HEK293 (cell line): ENCODE data around the gene NDUFB6.

Experiments
- KLF9 ChIP-seq: fragments of 450-650 bp; formaldehyde crosslinking; IDR thresholded peaks from 2 replicates; pipeline ENCODE4 v1.5.1; 2016; ENCODE audit warnings: missing biosample characterization, missing genetic modification characterization, low read depth
- SCRT2 ChIP-seq: fragments of 450-650 bp; formaldehyde crosslinking; IDR thresholded peaks from 2 replicates; pipeline ENCODE4 v1.5.1; 2016; ENCODE audit warnings: missing biosample characterization, missing genetic modification characterization
- SP2 ChIP-seq: fragments of 450-650 bp; formaldehyde crosslinking; IDR thresholded peaks from 2 replicates; pipeline ENCODE4 v1.5.1; 2016; ENCODE audit warnings: missing biosample characterization, missing genetic modification characterization
- SP3 ChIP-seq: fragments of 450-650 bp; formaldehyde crosslinking; IDR thresholded peaks from 2 replicates; pipeline ENCODE4 v1.5.1; 2016; ENCODE audit warnings: missing biosample characterization, missing genetic modification characterization
- ZBTB17 ChIP-seq: fragments of 450-650 bp; formaldehyde crosslinking; IDR thresholded peaks from 2 replicates; pipeline ENCODE4 v1.5.1; 2016; ENCODE audit warnings: missing biosample characterization, missing genetic modification characterization
- ZEB2 ChIP-seq: fragments of 450-650 bp; formaldehyde crosslinking; IDR thresholded peaks from 2 replicates; pipeline ENCODE4 v1.5.1; 2016; ENCODE audit warnings: missing biosample characterization, missing genetic modification characterization
- ZFHX2 ChIP-seq: fragments of 450-650 bp; formaldehyde crosslinking; conservative IDR thresholded peaks from 2 replicates; pipeline ENCODE4 v1.5.1; 2016; ENCODE audit warnings: missing biosample characterization, missing genetic modification characterization
- ZFP69B ChIP-seq: fragments of 450-650 bp; formaldehyde crosslinking; IDR thresholded peaks from 2 replicates; pipeline ENCODE4 v1.5.1; 2016; ENCODE audit warnings: missing biosample characterization, missing genetic modification characterization
- ZNF146 ChIP-seq: fragments of 450-650 bp; formaldehyde crosslinking; IDR thresholded peaks from 2 replicates; pipeline ENCODE4 v1.5.1; 2016; ENCODE audit warnings: missing biosample characterization, missing genetic modification characterization
- ZNF19 ChIP-seq: fragments of 450-650 bp; formaldehyde crosslinking; IDR thresholded peaks from 2 replicates; pipeline ENCODE4; 2016; ENCODE audit warnings: missing biosample characterization, missing genetic modification characterization, low read depth
- ZNF2 ChIP-seq: fragments of 450-650 bp; formaldehyde crosslinking; IDR thresholded peaks from 2 replicates; pipeline ENCODE4 v1.5.1; 2016; ENCODE audit warnings: missing biosample characterization, missing genetic modification characterization
- ZNF335 ChIP-seq: fragments of 450-650 bp; formaldehyde crosslinking; conservative IDR thresholded peaks from 2 replicates; pipeline ENCODE4 v1.5.1; 2016; ENCODE audit warnings: missing biosample characterization, missing genetic modification characterization
- ZNF561 ChIP-seq: fragments of 450-650 bp; IDR thresholded peaks from 2 replicates; pipeline ENCODE4 v1.5.1; 2018; ENCODE audit warnings: missing biosample characterization, missing genetic modification characterization, borderline replicate concordance
- ZNF600 ChIP-seq: fragments of 450-650 bp; formaldehyde crosslinking; IDR thresholded peaks from 2 replicates; pipeline ENCODE4 v1.5.1; 2016; ENCODE audit warnings: missing biosample characterization, missing genetic modification characterization
- ZNF629 ChIP-seq: fragments of 450-650 bp; formaldehyde crosslinking; IDR thresholded peaks from 2 replicates; pipeline ENCODE4 v1.5.1; 2017; ENCODE audit warnings: missing biosample characterization, missing genetic modification characterization
- ZNF654 ChIP-seq: fragments of 450-650 bp; formaldehyde crosslinking; IDR thresholded peaks from 2 replicates; pipeline ENCODE4 v1.5.1; 2016; ENCODE audit warnings: low read depth, missing biosample characterization, missing genetic modification characterization
- ZNF776 ChIP-seq: fragments of 450-650 bp; formaldehyde crosslinking; IDR thresholded peaks from 2 replicates; pipeline ENCODE4 v1.5.0; 2017; ENCODE audit warnings: missing biosample characterization, missing genetic modification characterization, borderline replicate concordance
- ZNF792 ChIP-seq: fragments of 450-650 bp; formaldehyde crosslinking; IDR thresholded peaks from 2 replicates; pipeline ENCODE4 v1.5.1; 2016; ENCODE audit warnings: missing biosample characterization, missing genetic modification characterization
- ZXDB ChIP-seq: fragments of 450-650 bp; formaldehyde crosslinking; IDR thresholded peaks from 2 replicates; pipeline ENCODE4 v1.5.1; 2016; ENCODE audit warnings: missing biosample characterization, missing genetic modification characterization
- TF ChIP-seq, protein P1 (sequence below): fragments of 450-650 bp; formaldehyde crosslinking; IDR thresholded peaks from 2 replicates; pipeline ENCODE4 v1.5.1; 2016; ENCODE audit warnings: missing biosample characterization, missing genetic modification characterization
- TF ChIP-seq, protein P2 (sequence below): fragments of 450-650 bp; formaldehyde crosslinking; IDR thresholded peaks from 2 replicates; pipeline ENCODE4 v1.5.1; 2016; ENCODE audit warnings: missing biosample characterization, missing genetic modification characterization
- TF ChIP-seq, protein P3 (sequence below): fragments of 450-650 bp; formaldehyde crosslinking; IDR thresholded peaks from 2 replicates; pipeline ENCODE4 v1.5.1; 2016; ENCODE audit warnings: missing biosample characterization, missing genetic modification characterization
- TF ChIP-seq, protein P4 (sequence below): fragments of 450-650 bp; formaldehyde crosslinking; IDR thresholded peaks from 2 replicates; pipeline ENCODE4 v1.5.1; 2016; ENCODE audit warnings: missing biosample characterization, missing genetic modification characterization
- TF ChIP-seq, protein P5 (sequence below): fragments of 450-650 bp; formaldehyde crosslinking; IDR thresholded peaks from 2 replicates; pipeline ENCODE4 v1.5.1; 2016; ENCODE audit warnings: missing biosample characterization, missing genetic modification characterization
- TF ChIP-seq, protein P6 (sequence below): fragments of 450-650 bp; formaldehyde crosslinking; IDR thresholded peaks from 2 replicates; pipeline ENCODE4 v1.5.1; 2016; ENCODE audit warnings: missing biosample characterization, missing genetic modification characterization

NDUFB6 gene

DNA sequence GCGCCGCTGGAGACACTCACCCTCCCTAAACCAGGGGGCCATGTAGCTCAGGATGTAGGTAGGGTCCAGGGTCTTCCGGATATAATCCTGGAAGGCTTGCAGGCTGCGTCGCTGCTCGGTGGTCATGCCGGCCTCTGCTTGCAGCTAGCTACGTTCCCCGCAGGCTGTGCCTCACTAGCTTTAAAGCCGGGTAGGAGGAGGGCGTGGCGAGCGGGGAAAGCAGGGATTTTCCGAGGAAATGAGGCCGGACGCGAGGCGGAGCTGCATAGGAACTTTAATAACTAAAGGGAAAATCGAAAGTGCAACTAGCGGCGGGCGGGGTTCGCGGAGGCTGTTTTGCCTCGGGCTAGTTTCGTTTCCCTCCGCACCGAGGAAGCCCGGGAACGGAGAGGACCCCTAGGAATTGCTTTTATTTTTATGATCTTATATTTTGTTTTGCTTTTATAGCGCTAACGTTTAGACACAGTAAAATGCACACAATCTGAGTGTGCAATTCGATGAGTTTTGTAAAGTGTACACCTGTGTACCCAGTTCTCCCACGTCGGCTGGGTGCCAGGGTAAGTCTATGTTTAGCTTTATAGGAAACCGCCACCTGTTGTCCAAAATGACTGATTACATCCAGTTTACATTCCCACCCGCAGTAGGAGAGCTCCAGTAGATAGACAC is 46.8 kb downstream of the NDUFB6 start, which contains the start of gene RIGI (continued):
- TF ChIP-seq, protein P1, sequence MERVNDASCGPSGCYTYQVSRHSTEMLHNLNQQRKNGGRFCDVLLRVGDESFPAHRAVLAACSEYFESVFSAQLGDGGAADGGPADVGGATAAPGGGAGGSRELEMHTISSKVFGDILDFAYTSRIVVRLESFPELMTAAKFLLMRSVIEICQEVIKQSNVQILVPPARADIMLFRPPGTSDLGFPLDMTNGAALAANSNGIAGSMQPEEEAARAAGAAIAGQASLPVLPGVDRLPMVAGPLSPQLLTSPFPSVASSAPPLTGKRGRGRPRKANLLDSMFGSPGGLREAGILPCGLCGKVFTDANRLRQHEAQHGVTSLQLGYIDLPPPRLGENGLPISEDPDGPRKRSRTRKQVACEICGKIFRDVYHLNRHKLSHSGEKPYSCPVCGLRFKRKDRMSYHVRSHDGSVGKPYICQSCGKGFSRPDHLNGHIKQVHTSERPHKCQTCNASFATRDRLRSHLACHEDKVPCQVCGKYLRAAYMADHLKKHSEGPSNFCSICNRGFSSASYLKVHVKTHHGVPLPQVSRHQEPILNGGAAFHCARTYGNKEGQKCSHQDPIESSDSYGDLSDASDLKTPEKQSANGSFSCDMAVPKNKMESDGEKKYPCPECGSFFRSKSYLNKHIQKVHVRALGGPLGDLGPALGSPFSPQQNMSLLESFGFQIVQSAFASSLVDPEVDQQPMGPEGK (tag by site-specific recombination): peak; percentile 41; the same call in 1 of the 2 replicates
- TF ChIP-seq SCRT2 (tag by site-specific recombination): peak; percentile 97
- TF ChIP-seq ZNF335 (tag by site-specific recombination): peak; percentile 90
- TF ChIP-seq ZNF654: peak; percentile 59
- peak; percentile 24; the same call in 1 of the 2 replicates for TF ChIP-seq ZFHX2 (tag by site-specific recombination)
- TF ChIP-seq SP3 (tag by site-specific recombination): peak; percentile 46; the same call in 1 of the 2 replicates
- no peak for TF ChIP-seq ZNF146 (tag by site-specific recombination)
- TF ChIP-seq KLF9: peak; percentile 76
- no peak for TF ChIP-seq ZNF792 (tag by site-specific recombination)
- TF ChIP-seq ZEB2 (tag by site-specific recombination): peak; percentile 78
- no peak for TF ChIP-seq ZNF776 (tag by site-specific recombination)
- TF ChIP-seq, protein P2, sequence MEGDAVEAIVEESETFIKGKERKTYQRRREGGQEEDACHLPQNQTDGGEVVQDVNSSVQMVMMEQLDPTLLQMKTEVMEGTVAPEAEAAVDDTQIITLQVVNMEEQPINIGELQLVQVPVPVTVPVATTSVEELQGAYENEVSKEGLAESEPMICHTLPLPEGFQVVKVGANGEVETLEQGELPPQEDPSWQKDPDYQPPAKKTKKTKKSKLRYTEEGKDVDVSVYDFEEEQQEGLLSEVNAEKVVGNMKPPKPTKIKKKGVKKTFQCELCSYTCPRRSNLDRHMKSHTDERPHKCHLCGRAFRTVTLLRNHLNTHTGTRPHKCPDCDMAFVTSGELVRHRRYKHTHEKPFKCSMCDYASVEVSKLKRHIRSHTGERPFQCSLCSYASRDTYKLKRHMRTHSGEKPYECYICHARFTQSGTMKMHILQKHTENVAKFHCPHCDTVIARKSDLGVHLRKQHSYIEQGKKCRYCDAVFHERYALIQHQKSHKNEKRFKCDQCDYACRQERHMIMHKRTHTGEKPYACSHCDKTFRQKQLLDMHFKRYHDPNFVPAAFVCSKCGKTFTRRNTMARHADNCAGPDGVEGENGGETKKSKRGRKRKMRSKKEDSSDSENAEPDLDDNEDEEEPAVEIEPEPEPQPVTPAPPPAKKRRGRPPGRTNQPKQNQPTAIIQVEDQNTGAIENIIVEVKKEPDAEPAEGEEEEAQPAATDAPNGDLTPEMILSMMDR (tag by site-specific recombination): peak; percentile 10; the same call in 1 of the 2 replicates
- no peak for TF ChIP-seq ZNF19 (tag by site-specific recombination)
- TF ChIP-seq, protein P3, sequence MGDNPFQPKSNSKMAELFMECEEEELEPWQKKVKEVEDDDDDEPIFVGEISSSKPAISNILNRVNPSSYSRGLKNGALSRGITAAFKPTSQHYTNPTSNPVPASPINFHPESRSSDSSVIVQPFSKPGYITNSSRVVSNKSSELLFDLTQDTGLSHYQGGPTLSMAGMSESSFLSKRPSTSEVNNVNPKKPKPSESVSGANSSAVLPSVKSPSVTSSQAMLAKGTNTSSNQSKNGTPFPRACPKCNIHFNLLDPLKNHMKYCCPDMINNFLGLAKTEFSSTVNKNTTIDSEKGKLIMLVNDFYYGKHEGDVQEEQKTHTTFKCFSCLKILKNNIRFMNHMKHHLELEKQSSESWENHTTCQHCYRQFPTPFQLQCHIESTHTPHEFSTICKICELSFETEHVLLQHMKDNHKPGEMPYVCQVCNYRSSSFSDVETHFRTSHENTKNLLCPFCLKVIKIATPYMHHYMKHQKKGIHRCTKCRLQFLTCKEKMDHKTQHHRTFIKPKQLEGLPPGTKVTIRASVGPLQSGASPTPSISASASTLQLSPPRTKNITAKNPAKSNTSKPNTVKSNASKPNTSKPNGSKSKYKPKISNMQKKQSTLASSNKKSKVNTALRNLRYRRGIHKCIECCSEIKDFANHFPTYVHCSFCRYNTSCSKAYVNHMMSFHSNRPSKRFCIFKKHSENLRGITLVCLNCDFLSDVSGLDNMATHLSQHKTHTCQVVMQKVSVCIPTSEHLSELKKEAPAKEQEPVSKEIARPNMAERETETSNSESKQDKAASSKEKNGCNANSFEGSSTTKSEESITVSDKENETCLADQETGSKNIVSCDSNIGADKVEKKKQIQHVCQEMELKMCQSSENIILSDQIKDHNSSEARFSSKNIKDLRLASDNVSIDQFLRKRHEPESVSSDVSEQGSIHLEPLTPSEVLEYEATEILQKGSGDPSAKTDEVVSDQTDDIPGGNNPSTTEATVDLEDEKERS (tag by site-specific recombination): no peak
- peak; percentile 46 for TF ChIP-seq SP2 (tag by site-specific recombination)
- peak; percentile 63 for TF ChIP-seq ZNF2
- TF ChIP-seq ZNF629 (tag by site-specific recombination): peak; percentile 41
- TF ChIP-seq ZBTB17: peak; percentile 66
- TF ChIP-seq, protein P4, sequence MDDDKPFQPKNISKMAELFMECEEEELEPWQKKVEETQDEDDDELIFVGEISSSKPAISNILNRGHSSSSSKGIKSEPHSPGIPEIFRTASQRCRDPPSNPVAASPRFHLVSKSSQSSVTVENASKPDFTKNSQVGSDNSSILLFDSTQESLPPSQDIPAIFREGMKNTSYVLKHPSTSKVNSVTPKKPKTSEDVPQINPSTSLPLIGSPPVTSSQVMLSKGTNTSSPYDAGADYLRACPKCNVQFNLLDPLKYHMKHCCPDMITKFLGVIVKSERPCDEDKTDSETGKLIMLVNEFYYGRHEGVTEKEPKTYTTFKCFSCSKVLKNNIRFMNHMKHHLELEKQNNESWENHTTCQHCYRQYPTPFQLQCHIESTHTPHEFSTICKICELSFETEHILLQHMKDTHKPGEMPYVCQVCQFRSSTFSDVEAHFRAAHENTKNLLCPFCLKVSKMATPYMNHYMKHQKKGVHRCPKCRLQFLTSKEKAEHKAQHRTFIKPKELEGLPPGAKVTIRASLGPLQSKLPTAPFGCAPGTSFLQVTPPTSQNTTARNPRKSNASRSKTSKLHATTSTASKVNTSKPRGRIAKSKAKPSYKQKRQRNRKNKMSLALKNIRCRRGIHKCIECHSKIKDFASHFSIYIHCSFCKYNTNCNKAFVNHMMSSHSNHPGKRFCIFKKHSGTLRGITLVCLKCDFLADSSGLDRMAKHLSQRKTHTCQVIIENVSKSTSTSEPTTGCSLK: no peak
- peak; percentile 42; the same call in 1 of the 2 replicates for TF ChIP-seq ZNF561 (tag by site-specific recombination)
- TF ChIP-seq ZFP69B (tag by site-specific recombination): no peak
- peak; percentile 45; the same call in 1 of the 2 replicates for TF ChIP-seq ZXDB (tag by site-specific recombination)
- 0 out of 2 replicates have a peak, but pooled peaks have one; percentile 24 for TF ChIP-seq ZNF600 (tag by site-specific recombination)
- TF ChIP-seq, protein P5, sequence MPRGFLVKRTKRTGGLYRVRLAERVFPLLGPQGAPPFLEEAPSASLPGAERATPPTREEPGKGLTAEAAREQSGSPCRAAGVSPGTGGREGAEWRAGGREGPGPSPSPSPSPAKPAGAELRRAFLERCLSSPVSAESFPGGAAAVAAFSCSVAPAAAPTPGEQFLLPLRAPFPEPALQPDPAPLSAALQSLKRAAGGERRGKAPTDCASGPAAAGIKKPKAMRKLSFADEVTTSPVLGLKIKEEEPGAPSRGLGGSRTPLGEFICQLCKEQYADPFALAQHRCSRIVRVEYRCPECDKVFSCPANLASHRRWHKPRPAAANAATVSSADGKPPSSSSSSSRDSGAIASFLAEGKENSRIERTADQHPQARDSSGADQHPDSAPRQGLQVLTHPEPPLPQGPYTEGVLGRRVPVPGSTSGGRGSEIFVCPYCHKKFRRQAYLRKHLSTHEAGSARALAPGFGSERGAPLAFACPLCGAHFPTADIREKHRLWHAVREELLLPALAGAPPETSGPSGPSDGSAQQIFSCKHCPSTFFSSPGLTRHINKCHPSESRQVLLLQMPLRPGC (tag by site-specific recombination): peak; percentile 51; the same call in 1 of the 2 replicates
- TF ChIP-seq, protein P6, sequence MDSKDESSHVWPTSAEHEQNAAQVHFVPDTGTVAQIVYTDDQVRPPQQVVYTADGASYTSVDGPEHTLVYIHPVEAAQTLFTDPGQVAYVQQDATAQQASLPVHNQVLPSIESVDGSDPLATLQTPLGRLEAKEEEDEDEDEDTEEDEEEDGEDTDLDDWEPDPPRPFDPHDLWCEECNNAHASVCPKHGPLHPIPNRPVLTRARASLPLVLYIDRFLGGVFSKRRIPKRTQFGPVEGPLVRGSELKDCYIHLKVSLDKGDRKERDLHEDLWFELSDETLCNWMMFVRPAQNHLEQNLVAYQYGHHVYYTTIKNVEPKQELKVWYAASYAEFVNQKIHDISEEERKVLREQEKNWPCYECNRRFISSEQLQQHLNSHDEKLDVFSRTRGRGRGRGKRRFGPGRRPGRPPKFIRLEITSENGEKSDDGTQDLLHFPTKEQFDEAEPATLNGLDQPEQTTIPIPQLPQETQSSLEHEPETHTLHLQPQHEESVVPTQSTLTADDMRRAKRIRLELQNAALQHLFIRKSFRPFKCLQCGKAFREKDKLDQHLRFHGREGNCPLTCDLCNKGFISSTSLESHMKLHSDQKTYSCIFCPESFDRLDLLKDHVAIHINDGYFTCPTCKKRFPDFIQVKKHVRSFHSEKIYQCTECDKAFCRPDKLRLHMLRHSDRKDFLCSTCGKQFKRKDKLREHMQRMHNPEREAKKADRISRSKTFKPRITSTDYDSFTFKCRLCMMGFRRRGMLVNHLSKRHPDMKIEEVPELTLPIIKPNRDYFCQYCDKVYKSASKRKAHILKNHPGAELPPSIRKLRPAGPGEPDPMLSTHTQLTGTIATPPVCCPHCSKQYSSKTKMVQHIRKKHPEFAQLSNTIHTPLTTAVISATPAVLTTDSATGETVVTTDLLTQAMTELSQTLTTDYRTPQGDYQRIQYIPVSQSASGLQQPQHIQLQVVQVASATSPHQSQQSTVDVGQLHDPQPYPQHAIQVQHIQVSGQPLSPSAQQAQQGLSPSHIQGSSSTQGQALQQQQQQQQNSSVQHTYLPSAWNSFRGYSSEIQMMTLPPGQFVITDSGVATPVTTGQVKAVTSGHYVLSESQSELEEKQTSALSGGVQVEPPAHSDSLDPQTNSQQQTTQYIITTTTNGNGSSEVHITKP (tag by site-specific recombination): peak; percentile 65
